HG02870 (cell line): ENCODE results near the gene XCL2.
"Not testable (repeated sequence)": the region's sequence is repeated elsewhere in the genome, so short reads cannot be mapped to it uniquely, and the experiment has no call there.

Source experiments
- ATAC-seq: cut with Tn5 transposase; IDR thresholded peaks from one replicate; pipeline ENCODE4 v1.9.1; 2021; ENCODE audit warnings: mild to moderate bottlenecking, moderate library complexity; ENCODE audit not compliant: unreplicated experiment

XCL2 gene

GRCh38 chr1:168560370-168560769, 16.6 kb upstream of the XCL2 start:
- no peak for ATAC-seq

GRCh38 chr1:168556647-168557046, 12.8 kb upstream of the XCL2 start:
- ATAC-seq: no peak

GRCh38 chr1:168555508-168556046, 11.8 kb upstream of the XCL2 start:
- ATAC-seq: no peak

- no peak for ATAC-seq
These were observed 11.0 kb upstream of the XCL2 start for GRCh38 chr1:168554603-168555483.

GRCh38 chr1:168553680-168554553, 10.1 kb upstream of the XCL2 start:
- no peak for ATAC-seq

GRCh38 chr1:168552961-168553360, 9.2 kb upstream of the XCL2 start:
- ATAC-seq: no peak

GRCh38 chr1:168551688-168552087, 7.9 kb upstream of the XCL2 start:
- no peak for ATAC-seq

GRCh38 chr1:168550971-168551370, 7.2 kb upstream of the XCL2 start:
- ATAC-seq: no peak

GRCh38 chr1:168546553-168546895, 2.7 kb upstream of the XCL2 start:
- ATAC-seq: not testable (repeated sequence)

GRCh38 chr1:168545678-168546552, 2.1 kb upstream of the XCL2 start:
- ATAC-seq: not testable (repeated sequence)

- ATAC-seq: not testable (repeated sequence)
These were observed 819 bp downstream of the XCL2 start for GRCh38 chr1:168542978-168543377.

GRCh38 chr1:168540798-168541197, 3.0 kb downstream of the XCL2 start:
- ATAC-seq: not testable (repeated sequence)

GRCh38 chr1:168535536-168535935, 8.3 kb downstream of the XCL2 start:
- no peak for ATAC-seq

- no peak for ATAC-seq
These were observed 12.0 kb downstream of the XCL2 start for GRCh38 chr1:168531615-168532345.

GRCh38 chr1:168529518-168529917, 14.3 kb downstream of the XCL2 start:
- ATAC-seq: no peak

GRCh38 chr1:168521401-168522000, 22.3 kb downstream of the XCL2 start:
- no peak for ATAC-seq

- ATAC-seq: no peak
These were observed 23.0 kb downstream of the XCL2 start for GRCh38 chr1:168520832-168521231.

- no peak for ATAC-seq
These were observed 23.6 kb downstream of the XCL2 start for GRCh38 chr1:168520052-168520751.

GRCh38 chr1:168518813-168519212, 25.0 kb downstream of the XCL2 start:
- ATAC-seq: no peak
